Activated CD4-positive, CD25-positive, alpha-beta regulatory T cell treated with anti-CD3 and anti-CD28 coated beads, Interleukin-2, amount 50 U/mL, for 72 hours (primary cell): ENCODE data around the gene PDE4D.
"Not testable (repeated sequence)": the region's sequence is repeated elsewhere in the genome, so short reads cannot be mapped to it uniquely, and the experiment has no call there.

ENCODE experiments used
- DNase-seq: peaks from one replicate; pipeline ENCODE4 v3.0.0; 2021

Gene PDE4D

DNA sequence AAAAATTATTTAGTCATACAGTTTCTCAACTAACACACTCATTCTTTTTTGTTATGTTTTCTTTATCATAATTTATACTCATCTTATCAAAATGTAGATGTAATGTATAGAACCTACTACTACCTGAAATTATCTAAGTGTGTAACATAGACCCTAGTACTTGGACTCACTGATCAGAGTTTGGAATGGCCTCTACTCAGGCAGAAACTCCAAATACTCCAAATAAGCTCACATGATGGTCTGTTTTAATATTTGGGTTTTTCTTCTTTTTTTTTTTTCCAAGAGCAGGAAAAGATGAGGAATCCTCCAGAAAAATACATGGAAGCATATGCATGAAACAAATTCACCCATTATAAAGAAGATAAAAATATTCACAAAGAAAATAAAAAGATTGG lies 126.3 kb downstream of the PDE4D start:
- DNase-seq: no peak

DNA sequence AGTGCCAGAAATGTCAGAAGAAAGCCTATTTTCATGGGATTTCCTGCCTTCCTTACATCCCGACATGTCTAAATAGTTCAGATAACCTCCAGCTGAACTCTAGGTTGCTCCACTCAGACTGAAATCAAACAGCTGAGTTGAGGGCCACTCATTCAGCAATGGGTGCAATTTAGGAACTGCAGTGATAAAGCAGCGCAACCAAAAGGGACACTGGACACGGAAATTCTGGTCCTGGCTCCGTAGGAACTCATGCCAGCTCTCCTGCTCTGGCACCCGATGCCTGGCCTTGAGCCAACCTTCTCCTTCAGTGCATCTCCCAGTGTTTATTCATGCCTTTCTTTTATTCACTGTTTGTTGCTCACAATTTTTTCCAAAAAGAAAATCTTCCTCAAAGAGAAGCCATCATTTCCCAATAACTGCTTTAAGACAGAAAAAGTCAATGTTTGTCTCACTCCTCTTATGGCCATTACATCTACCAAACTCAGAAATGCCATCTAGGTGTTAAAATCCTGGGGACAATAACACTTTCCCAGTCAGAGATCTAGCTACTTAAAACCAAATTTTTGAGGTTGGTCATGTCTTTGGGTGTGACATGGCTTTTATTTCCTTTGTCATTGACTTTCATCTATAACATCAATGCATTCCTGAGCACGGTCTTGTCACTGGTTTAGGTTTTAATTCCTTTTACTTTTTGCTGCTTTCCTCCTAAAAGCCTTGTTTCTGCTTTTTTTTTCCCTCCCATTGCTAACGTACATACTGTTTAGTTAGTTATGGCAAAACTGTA lies 126.9 kb downstream of the PDE4D start:
- no peak for DNase-seq

DNA sequence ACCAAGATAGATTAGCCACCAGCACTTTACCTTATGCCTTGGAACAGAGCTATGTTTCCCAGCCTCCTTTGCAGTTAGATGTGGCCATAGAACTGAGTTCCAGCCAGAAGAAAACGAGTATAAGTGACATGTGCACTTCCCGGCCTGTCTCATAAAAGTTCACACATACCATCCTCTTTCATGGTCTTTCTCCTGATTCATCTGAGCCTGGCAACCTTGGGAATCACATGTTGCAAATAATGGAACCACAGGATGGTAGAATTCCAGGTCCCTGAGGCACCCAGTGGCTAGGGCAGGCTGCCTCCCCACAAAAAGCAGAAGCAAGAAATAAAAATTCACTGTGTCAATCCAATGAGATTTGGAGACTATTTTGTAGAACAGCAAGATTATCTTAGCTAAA lies 128.1 kb downstream of the PDE4D start:
- no peak for DNase-seq

DNA sequence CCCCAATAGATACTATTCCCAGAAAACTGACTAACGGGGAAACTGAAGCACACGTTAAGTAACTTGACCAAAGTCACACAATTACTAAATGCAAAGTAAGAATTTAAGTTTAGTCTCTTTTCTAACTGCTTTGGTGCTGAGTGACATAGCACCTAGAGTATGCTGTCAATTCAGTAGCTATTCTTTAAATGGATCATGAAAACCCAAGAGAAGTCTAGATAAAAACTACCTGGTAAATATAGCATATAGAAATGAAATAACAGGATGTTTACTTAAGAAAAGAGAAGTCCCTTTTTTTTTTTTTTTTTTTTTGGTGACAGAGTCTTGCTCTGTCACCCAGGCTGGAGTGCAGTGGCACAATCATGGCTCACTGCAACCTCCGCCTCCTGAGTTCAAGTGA lies 129.2 kb downstream of the PDE4D start:
- DNase-seq: no peak

DNA sequence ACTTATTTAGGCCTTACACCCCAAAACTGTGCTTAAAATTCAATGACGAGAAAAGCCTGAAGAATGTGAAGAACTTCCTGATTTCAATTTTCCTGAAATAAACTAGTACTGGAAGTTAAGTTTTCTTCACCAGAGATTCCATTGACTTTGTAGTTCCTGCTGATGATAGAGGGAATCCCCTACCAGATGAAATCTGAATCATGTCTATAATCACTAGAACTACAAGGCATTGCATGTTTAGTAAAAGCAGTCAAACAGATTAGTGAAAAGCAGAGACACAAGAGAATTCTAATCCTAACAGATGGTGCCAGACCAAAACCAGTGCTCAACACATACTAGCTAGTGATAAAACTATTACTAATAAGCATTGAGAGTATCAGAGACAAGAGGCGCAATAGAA lies 130.0 kb downstream of the PDE4D start:
- DNase-seq: no peak

DNA sequence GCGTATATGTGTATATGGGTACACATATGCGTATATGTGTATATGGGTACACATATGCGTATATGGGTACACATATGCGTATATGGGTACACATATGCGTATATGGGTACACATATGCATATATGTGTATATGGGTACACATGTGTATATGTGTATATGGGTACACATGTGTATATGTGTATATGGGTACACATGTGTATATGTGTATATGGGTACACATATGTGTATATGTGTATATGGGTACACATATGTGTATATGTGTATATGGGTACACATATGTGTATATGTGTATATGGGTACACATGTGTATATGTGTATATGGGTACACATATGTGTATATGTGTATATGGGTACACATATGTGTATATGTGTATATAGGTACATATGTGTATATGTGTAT lies 131.3 kb downstream of the PDE4D start:
- DNase-seq: not testable (repeated sequence)

DNA sequence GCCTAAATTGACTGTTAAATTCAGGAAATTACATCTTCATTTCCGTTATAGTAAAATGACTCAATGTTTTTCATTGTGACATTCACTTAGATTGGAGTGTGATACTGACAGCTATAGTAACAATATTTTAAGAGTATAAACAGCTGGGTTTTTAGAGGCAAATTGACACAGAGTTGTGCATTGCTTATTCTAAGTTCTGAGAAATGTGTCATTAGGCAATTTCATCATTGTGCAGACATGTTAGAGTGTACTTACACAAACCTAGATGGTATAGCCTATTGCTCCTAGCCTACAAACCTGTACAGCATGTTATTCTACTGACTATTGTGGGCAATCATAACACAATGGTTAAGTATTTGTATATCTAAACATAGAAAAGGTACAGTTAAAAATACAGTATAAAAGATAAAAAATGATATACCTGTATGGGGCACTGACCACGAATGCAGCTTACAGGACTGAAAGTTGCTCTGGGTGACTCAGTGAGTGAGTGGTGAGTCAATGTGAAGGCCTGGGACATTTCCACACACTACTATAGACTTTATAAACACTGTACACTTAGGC lies 132.7 kb downstream of the PDE4D start:
- no peak for DNase-seq

DNA sequence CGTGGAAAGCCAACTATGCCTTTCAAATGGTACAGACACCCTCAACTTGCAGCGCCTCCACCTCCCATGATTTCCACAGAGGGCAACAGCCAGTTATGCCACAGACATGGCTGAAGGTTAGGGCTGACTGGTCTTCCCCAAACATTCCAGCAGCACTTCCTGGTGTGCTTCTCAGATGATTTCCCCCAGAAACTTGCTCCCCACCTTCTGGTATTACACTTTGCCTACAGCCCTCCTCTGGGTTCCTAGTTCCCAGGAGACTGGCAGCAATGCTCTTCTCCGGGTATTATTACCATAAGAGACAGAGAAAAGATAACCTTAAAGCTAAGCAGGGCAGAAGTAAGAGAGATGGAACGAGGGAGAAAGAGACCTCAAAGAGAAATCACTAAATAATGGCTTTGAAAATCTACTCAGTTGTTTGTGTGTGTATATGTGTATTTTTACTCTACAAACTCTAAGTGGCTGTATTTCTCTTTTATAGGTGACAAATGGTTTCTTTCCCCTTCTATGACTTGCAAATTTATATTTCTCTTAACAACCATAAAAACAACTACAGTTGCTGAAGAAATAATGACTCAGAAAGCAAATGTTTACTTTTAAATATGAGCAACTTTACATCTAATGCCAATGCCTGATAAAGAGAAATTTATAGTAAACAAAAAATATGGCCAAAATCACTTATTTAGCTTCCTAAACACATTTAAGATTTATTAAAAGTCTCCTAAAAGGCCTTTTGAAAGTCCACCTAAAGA lies 133.8 kb downstream of the PDE4D start:
- DNase-seq: no peak

GRCh38 chr5:59758566-59758965 lies 135.0 kb downstream of the PDE4D start:
- DNase-seq: no peak

DNA sequence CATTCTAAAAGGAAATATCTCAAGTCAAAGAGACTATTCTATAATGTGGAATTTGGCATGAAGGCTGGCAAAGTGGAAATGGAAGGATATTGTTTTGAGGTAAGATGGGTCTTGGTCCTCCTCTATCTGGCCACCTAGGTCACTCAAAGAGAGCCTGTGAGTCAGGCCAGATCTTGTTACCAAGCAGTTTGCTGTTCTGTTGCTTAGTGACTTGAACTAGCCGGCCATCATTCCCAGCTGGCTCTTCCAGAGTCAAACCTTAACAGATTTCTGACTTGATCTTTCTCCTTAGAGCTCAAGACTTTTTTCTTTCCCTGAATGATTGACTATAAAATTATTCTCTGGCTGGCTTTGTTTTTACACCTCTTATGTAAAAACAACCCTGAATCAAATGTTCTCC lies 136.1 kb downstream of the PDE4D start:
- no peak for DNase-seq

GRCh38 chr5:59756373-59757035 lies 137.0 kb downstream of the PDE4D start:
- no peak for DNase-seq

DNA sequence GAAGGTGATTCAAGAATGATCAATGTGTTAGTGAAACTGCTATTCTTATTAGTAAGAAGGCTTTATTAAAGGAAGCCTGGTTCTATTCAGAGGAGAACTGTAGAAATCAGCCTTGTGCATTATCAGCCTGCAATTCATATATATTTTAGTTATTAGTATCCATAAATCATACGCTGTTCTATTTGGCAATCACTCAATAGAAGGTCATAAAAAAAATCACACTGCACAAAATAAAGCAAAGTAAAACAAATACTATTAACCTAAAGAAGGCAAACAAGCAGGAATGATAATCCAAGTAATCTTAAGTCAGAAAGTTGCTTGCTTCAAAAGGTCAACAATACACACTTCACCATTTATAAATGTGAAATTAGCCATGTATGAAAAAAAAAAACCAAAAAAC lies 138.1 kb downstream of the PDE4D start:
- no peak for DNase-seq

- DNase-seq: no peak
Observed at GRCh38 chr5:59753599-59753998, 139.9 kb downstream of the PDE4D start.

DNA sequence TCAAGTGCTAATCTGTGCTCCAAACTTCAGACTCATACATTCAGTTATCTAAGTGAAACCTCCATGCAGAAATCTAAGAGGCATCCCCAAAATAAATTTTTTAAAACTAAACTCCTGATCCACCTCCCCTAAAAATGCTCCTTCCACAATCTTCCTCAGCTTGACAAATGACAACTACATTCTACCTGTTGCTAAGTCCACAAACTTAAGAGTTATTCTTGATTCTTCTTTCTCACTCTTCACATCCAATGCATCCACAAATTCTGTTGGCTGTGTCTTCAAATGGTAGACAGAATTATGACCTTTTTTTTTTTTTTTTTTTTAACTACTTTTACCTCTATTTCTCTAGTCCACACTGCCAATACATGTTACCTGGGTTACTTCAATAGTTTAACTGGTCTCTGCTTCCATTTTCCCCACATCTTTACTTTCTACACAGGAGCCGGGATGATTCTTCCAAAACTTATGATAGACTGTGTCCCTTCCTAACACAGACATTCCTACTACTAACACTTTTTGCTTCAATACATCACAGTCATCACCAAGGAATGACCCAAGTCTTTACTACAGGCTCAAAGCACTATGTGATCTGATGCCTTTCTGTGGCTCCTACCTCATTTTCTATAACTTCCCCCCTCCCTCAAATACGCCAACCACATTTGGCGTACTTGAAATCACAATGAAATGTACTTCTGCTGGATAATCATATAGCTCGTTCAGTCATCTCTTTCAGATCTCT lies 143.6 kb downstream of the PDE4D start:
- DNase-seq: no peak

DNA sequence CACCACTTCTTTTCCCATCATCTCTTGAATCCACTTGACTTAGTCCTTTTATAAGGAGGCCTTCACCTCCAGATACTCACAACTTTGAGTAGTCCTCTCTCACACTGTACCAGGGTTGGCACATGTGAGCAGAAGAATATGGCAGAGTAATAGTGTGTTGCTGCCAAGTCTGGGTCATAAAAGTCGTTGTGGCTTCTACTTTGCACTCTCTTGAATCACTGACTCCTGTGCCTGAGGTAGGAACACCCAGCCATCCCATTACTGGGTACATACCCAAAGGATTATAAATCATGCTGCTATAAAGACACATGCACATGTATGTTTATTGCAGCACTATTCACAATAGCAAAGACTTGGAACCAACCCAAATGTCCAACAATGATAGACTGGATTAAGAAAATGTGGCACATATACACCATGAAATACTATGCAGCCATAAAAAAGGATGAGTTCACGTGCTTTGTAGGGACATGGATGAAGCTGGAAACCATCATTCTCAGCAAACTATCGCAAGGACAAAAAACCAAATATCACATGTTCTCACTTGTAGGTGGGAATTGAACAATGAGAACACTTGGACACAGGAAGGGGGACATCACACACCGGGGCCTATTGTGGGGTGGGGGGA lies 145.4 kb downstream of the PDE4D start:
- not testable (repeated sequence) for DNase-seq

GRCh38 chr5:59746241-59746765 lies 147.2 kb downstream of the PDE4D start:
- DNase-seq: no peak

GRCh38 chr5:59745415-59745863 lies 148.1 kb downstream of the PDE4D start:
- no peak for DNase-seq

- no peak for DNase-seq
Observed at GRCh38 chr5:59744531-59744992, 149.0 kb downstream of the PDE4D start.

DNA sequence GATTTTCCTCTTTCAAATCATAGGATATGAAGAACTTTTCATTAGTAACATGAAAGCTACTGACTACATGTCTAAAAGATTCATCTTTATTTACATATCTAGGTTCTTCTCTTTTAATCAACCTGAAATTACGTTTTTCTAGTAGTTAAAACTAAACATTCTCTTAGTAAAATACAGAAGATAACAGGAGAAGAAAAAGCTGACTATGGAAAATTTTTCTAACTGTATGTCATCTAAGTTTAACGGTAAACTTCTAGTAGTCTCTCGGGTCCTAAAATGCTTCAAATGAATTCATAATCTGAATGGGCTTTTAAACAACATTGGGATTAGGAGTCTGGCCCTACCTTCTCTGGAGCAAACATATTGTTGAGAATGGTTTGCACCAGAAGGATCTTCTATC lies 151.9 kb downstream of the PDE4D start:
- DNase-seq: no peak

GRCh38 chr5:59738024-59738423 lies 155.5 kb downstream of the PDE4D start:
- DNase-seq: no peak

DNA sequence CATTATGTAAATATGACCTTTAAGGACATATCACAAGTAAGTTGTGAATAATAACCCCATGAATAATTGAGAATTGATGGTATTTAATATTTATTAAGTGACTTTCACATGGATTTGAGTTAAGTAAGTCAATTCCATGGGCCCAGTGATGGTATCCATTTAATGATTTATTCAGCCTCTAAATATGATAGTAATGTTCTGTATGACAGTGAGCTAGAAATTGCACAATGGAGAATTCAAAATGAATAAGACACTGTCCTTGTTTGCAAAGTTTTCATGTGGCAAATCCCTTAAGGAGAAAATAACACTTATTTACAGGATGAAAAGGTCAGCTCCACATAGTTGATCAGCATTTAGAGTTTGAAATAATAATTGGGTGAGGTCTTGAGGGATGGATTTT lies 160.7 kb downstream of the PDE4D start:
- no peak for DNase-seq

DNA sequence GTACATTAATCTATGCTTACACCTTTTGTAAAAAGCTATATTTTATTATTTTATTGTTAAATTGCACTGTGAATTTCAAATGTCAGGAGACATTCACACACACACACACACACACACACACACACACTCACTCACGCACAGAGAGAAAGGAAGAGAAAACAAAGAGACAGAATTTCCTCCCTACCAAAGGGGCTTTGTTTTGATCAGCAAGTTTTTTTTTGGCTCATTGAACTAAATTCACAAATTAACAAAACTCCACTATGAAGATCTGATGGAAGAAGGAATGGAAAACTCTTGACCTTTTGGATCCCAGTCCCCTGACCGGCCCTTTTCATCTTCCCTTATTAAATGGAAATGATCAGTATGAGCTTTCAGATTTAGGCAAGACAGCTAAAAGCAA lies 161.2 kb downstream of the PDE4D start:
- no peak for DNase-seq
